Inflammatory macrophage (primary cell): ENCODE data around the gene PSMD12.
"Not testable (repeated sequence)": the region's sequence is repeated elsewhere in the genome, so short reads cannot be mapped to it uniquely, and the experiment has no call there.

Source experiments
- DNase-seq, 2 donors: peaks; one replicate each; pipeline ENCODE4 v3.0.0-alpha.2; 2020 to 2022

PSMD12 gene

GRCh38 chr17:67353929-67354574, 12.3 kb downstream of the PSMD12 start:
- peak; percentile 73 to 86 for DNase-seq

GRCh38 chr17:67353161-67353560, 13.2 kb downstream of the PSMD12 start:
- peak; percentile 7 to 44 for DNase-seq

- no peak for DNase-seq
Measured at GRCh38 chr17:67349420-67349819, 17.0 kb downstream of the PSMD12 start.

- no peak for DNase-seq
Measured at GRCh38 chr17:67347826-67348225, 18.6 kb downstream of the PSMD12 start.

GRCh38 chr17:67343237-67343636, 23.1 kb downstream of the PSMD12 start:
- no peak for DNase-seq

- not testable (repeated sequence) for DNase-seq
Measured at GRCh38 chr17:67338353-67338752, 28.0 kb downstream of the PSMD12 start.

- no peak for DNase-seq
Measured at GRCh38 chr17:67336859-67337258, 29.5 kb downstream of the PSMD12 start.

GRCh38 chr17:67335245-67335835, 31.0 kb downstream of the PSMD12 start:
- no peak for DNase-seq

GRCh38 chr17:67332162-67332508, 34.2 kb downstream of the PSMD12 start:
- DNase-seq, result not testable (repeated sequence)

GRCh38 chr17:67331381-67332161, 34.8 kb downstream of the PSMD12 start:
- not testable (repeated sequence) for DNase-seq

- no peak for DNase-seq
Measured at GRCh38 chr17:67328026-67328425, 38.4 kb downstream of the PSMD12 start.

GRCh38 chr17:67326959-67327745, 39.2 kb downstream of the PSMD12 start:
- not testable (repeated sequence) for DNase-seq

- no peak for DNase-seq
Measured at GRCh38 chr17:67326440-67326839, 39.9 kb downstream of the PSMD12 start.

GRCh38 chr17:67324330-67324729, 42.0 kb downstream of the PSMD12 start:
- DNase-seq, result no peak

- no peak for DNase-seq
Measured at GRCh38 chr17:67323445-67323844, 42.9 kb downstream of the PSMD12 start.

- DNase-seq, result no peak
Measured at GRCh38 chr17:67322042-67322787, 44.2 kb downstream of the PSMD12 start.

- DNase-seq, result not testable (repeated sequence)
Measured at GRCh38 chr17:67321486-67321885, 44.9 kb downstream of the PSMD12 start.

- no peak for DNase-seq
Measured at GRCh38 chr17:67316781-67317180, 49.6 kb downstream of the PSMD12 start.

GRCh38 chr17:67315865-67316264, 50.5 kb downstream of the PSMD12 start:
- DNase-seq, result no peak

GRCh38 chr17:67312265-67312664, 54.1 kb downstream of the PSMD12 start:
- peak; percentile 58 to 69 for DNase-seq

- no peak for DNase-seq
Measured at GRCh38 chr17:67311575-67311974, 54.8 kb downstream of the PSMD12 start.

GRCh38 chr17:67310406-67310805, 56.0 kb downstream of the PSMD12 start:
- no peak for DNase-seq
